IMR-90 (cell line): ENCODE data around the gene RASGRP2. TPM values are rescaled to one million over a fixed set of nuclear protein-coding genes. Genes with fewer than 3 reads are reported as not detected.

Source experiments
- ATAC-seq: fragments of 200-7000 bp; cut with Tn5 transposase; 2 replicates; pipeline ENCODE4 v1.9.1; 2020; ENCODE audit warnings: low read depth, mild to moderate bottlenecking, moderate library complexity
- BruUV-seq: library from RNA; stranded (reverse); fragments of 400-500 nt; replicated peaks from 2 replicates; lab custom pipeline; 2021; lab: Mats Ljungman, UMichigan
- CTCF ChIA-PET: fragments of 300-600 bp; formaldehyde crosslinking; extraction: SDS; loops from one replicate; lab custom pipeline; 2021; ENCODE audit warnings: antibody characterized with exemption; lab: Yijun Ruan, JAX
- POLR2A ChIA-PET: fragments of 300-600 bp; sonication (Branson Sonifier 250); formaldehyde crosslinking; loops from one replicate; lab custom pipeline; 2022; ENCODE audit warnings: antibody characterized with exemption; ENCODE audit not compliant: unreplicated experiment; lab: Charles Lee
- DNase-seq: peaks from one replicate; pipeline ENCODE4 v3.0.0; 2013
- H2AFZ ChIP-seq: replicated peaks from 2 replicates; pipeline ENCODE3; 2013; ENCODE audit warnings: low read length, mild to moderate bottlenecking; ENCODE audit not compliant: poor library complexity
- H2AK5ac ChIP-seq: 2 replicates; pipeline ENCODE4 v1.6.1; 2013; ENCODE audit warnings: low read depth, low read length, inconsistent platforms
- H2AK9ac ChIP-seq: replicated peaks from 2 replicates; pipeline ENCODE3; 2013; ENCODE audit warnings: mild to moderate bottlenecking, low read depth, low read length, moderate library complexity; ENCODE audit not compliant: poor library complexity
- H2BK120ac ChIP-seq: 2 replicates; pipeline ENCODE4 v1.6.1; 2013; ENCODE audit warnings: low read depth, low read length, inconsistent platforms
- H2BK15ac ChIP-seq: 3 replicates; pipeline ENCODE4 v1.6.1; 2013; ENCODE audit warnings: low read depth, low read length, inconsistent platforms
- H2BK20ac ChIP-seq: 2 replicates; pipeline ENCODE4 v1.6.1; 2013; ENCODE audit warnings: low read depth, mild to moderate bottlenecking, inconsistent platforms, low read length, moderate library complexity
- H2BK5ac ChIP-seq: 2 replicates; pipeline ENCODE4 v1.6.1; 2013; ENCODE audit warnings: mild to moderate bottlenecking, low read depth, low read length, inconsistent platforms; ENCODE audit not compliant: poor library complexity, severe bottlenecking
- H3K14ac ChIP-seq: replicated peaks from 2 replicates; pipeline ENCODE4 v1.6.1; 2013; ENCODE audit warnings: low read depth, low read length, inconsistent platforms
- H3K18ac ChIP-seq: 2 replicates; pipeline ENCODE4 v1.6.1; 2013; ENCODE audit warnings: low read depth, low read length, control low read depth
- H3K23ac ChIP-seq: 2 replicates; pipeline ENCODE4 v1.6.1; 2013; ENCODE audit warnings: low read depth, low read length, inconsistent platforms
- H3K27ac ChIP-seq: 2 replicates; pipeline ENCODE4 v1.5.1; 2013; ENCODE audit warnings: mild to moderate bottlenecking, control low read depth, low read length; ENCODE audit not compliant: insufficient read depth
- H3K27me3 ChIP-seq: 2 replicates; pipeline ENCODE4 v1.6.1; 2013; ENCODE audit warnings: low read length; ENCODE audit not compliant: control insufficient read depth, insufficient read depth
- H3K36me3 ChIP-seq: 2 replicates; pipeline ENCODE4 v1.6.1; 2013; ENCODE audit warnings: low read length, mixed read lengths; ENCODE audit not compliant: control insufficient read depth, insufficient read depth
- H3K4ac ChIP-seq: 2 replicates; pipeline ENCODE4 v1.6.1; 2013; ENCODE audit warnings: low read depth, low read length, inconsistent platforms
- H3K4me1 ChIP-seq: 2 replicates; pipeline ENCODE4 v1.6.1; 2013; ENCODE audit warnings: low read length, mixed read lengths; ENCODE audit not compliant: control insufficient read depth, insufficient read depth
- H3K4me2 ChIP-seq: 2 replicates; pipeline ENCODE4 v1.6.1; 2013; ENCODE audit warnings: low read depth, mild to moderate bottlenecking, control low read depth, low read length, moderate library complexity
- H3K4me3 ChIP-seq: 2 replicates; pipeline ENCODE4 v1.5.1; 2013; ENCODE audit warnings: low read depth, mild to moderate bottlenecking, control low read depth, low read length, moderate library complexity; ENCODE audit not compliant: insufficient read depth
- H3K56ac ChIP-seq: 2 replicates; pipeline ENCODE4 v1.6.1; 2013; ENCODE audit warnings: low read length, inconsistent platforms; ENCODE audit not compliant: insufficient read depth; ENCODE audit errors: extremely low read depth
- H3K79me1 ChIP-seq, 2 experiments: 2 replicates each; pipeline ENCODE4 v1.6.1; 2013; ENCODE audit warnings: low read length in 2 of 2, inconsistent platforms in 1 of 2, low read depth in 1 of 2
- H3K9ac ChIP-seq: 2 replicates; pipeline ENCODE4 v1.6.1; 2013; ENCODE audit warnings: low read depth, low read length, control low read depth
- H3K9me1 ChIP-seq: 2 replicates; pipeline ENCODE4 v1.6.1; 2013; ENCODE audit warnings: low read length, inconsistent platforms; ENCODE audit not compliant: insufficient read depth
- H3K9me3 ChIP-seq: 2 replicates; pipeline ENCODE4 v1.6.1; 2013; ENCODE audit warnings: low read length; ENCODE audit not compliant: control insufficient read depth, insufficient read depth
- H4K20me1 ChIP-seq: 2 replicates; pipeline ENCODE4 v1.6.1; 2013; ENCODE audit warnings: low read length, inconsistent platforms; ENCODE audit not compliant: insufficient read depth
- H4K5ac ChIP-seq: 2 replicates; pipeline ENCODE4 v1.6.1; 2013; ENCODE audit warnings: mild to moderate bottlenecking, low read depth, low read length, control low read depth
- H4K8ac ChIP-seq, 2 experiments: 2 replicates each; pipeline ENCODE4 v1.6.1; 2013; ENCODE audit warnings: low read depth in 2 of 2, low read length in 2 of 2, control low read depth in 1 of 2, inconsistent platforms in 1 of 2
- H4K91ac ChIP-seq: 2 replicates; pipeline ENCODE4 v1.6.1; 2013; ENCODE audit warnings: low read depth, low read length, inconsistent platforms; ENCODE audit not compliant: insufficient read depth
- CEBPB ChIP-seq: IDR thresholded peaks from 2 replicates; pipeline ENCODE4 v1.6.1; 2012; ENCODE audit warnings: low read depth, low read length, improper control_type of control experiment
- CHD1 ChIP-seq: IDR thresholded peaks from 2 replicates; pipeline ENCODE4 v1.6.1; 2012; ENCODE audit warnings: low read depth, low read length, improper control_type of control experiment
- FOS ChIP-seq: fragments of 150-350 bp; IDR thresholded peaks from 2 replicates; pipeline ENCODE4 v1.6.1; 2016; ENCODE audit warnings: low read depth, low read length
- MAFK ChIP-seq: IDR thresholded peaks from 2 replicates; pipeline ENCODE4 v1.6.1; 2012; ENCODE audit warnings: low read depth, low read length, improper control_type of control experiment
- MAZ ChIP-seq: IDR thresholded peaks from 2 replicates; pipeline ENCODE4 v1.6.1; 2012; ENCODE audit warnings: low read depth, mild to moderate bottlenecking, low read length, improper control_type of control experiment, moderate library complexity, borderline replicate concordance
- NFE2L2 ChIP-seq: fragments of 150-350 bp; IDR thresholded peaks from 2 replicates; pipeline ENCODE4 v1.6.1; 2016; ENCODE audit warnings: low read depth, mild to moderate bottlenecking, low read length
- POLR2A ChIP-seq: IDR thresholded peaks from 2 replicates; pipeline ENCODE4 v1.6.1; 2012; ENCODE audit warnings: mild to moderate bottlenecking, low read depth, low read length
- RAD21 ChIP-seq: IDR thresholded peaks from 2 replicates; pipeline ENCODE4 v1.6.1; 2012; ENCODE audit warnings: low read length, improper control_type of control experiment
- RFX5 ChIP-seq: IDR thresholded peaks from 2 replicates; pipeline ENCODE4 v1.8.0; 2012; ENCODE audit warnings: low read depth, mild to moderate bottlenecking, low read length, moderate library complexity
- WGBS, 2 experiments: methylation state at CpG; one replicate each; pipeline versions ENCODE4 v1.1.5 to v1.1.7; 2013; ENCODE audit warnings: missing lambda C conversion rate in 2 of 2; ENCODE audit not compliant: insufficient read length in 1 of 2; ENCODE audit errors: extremely low coverage in 2 of 2; 5-methylcytosine and 5-hydroxymethylcytosine counted together
- dilution Hi-C: fragments of 300-500 bp; cut with HindIII; formaldehyde crosslinking; loops from one replicate; pipeline ENCODE4 v1.14.3; 2018; ENCODE audit warnings: low sequenced_read_pairs; ENCODE audit not compliant: unreplicated experiment
- in situ Hi-C: fragments of 300-500 bp; cut with MboI; formaldehyde crosslinking; loops from 3 replicates; pipeline ENCODE4 v1.14.3; 2019; ENCODE audit warnings: low sequenced_read_pairs, inconsistent platforms, mixed read lengths
- intact Hi-C: fragments of 100-400 bp; cut with micrococcal nuclease; formaldehyde crosslinking; loops from 2 replicates; pipeline ENCODE4 v1.10.0; 2022
- polyA plus RNA-seq, 3 experiments: library from polyadenylated mRNA; depleted of rRNA; stranded (reverse); fragments of >200 nt; gene quantifications; 2 replicates each; pipeline ENCODE4 v1.2.3, GENCODE V29; 2012; ENCODE audit warnings: low replicate concordance in 1 of 3
- total RNA-seq: library from RNA; depleted of rRNA; stranded (reverse); fragments of >200 nt; gene quantifications from 2 replicates; pipeline ENCODE4 v1.2.3, GENCODE V29; 2012

Gene RASGRP2
- total and polyA plus RNA-seq, 2 of the 4 experiments (the other 2 are of a cell fraction), result 1.2 TPM; not detected in 1

- no peak overlapping the region for H2BK20ac ChIP-seq
These were observed 28.8 kb downstream of the RASGRP2 start for GRCh38 chr11:64715110-64715509.

More at GRCh38 chr11:64715110-64715509, 28.8 kb downstream of the RASGRP2 start:
- intact Hi-C loops (no loop called here), dilution Hi-C loops (no loop called here), in situ Hi-C loops (no loop called here)
- H3K4me1 ChIP-seq, result no peaks in the 10 kb centered on the region; the same call in 1 of the 2 replicates
- H3K79me1 ChIP-seq, result no peaks in the 10 kb centered on the region
- H4K5ac ChIP-seq, result no peak overlapping the region
- H2AFZ ChIP-seq, result no peak overlapping the region
- peaks cover 87% of the 10 kb centered on the region for H3K27me3 ChIP-seq
- ATAC-seq, result no peak
- H3K36me3 ChIP-seq, result no peaks in the 10 kb centered on the region
- H3K18ac ChIP-seq, result no peak overlapping the region
- TF ChIP-seq CEBPB, result no peak
- TF ChIP-seq POLR2A, result no peak
- no peak for TF ChIP-seq FOS
- TF ChIP-seq NFE2L2, result no peak
- TF ChIP-seq MAFK, result no peak
- no peak for TF ChIP-seq RAD21
- no peak for TF ChIP-seq RFX5
- no peak for TF ChIP-seq MAZ
- TF ChIP-seq CHD1, result no peak
- H4K20me1 ChIP-seq, result 0 out of 2 replicates have a peak, but pooled peaks cover 3% of the 10 kb centered on the region
- ChIA-PET POLR2A (no interaction called here), CTCF (no interaction called here)
- no CpG with 5 or more reads among the region's 5 CpGs for WGBS, 2 experiments
- H3K4ac ChIP-seq, result no peak overlapping the region
- H3K14ac ChIP-seq, result no peak overlapping the region
- no peak overlapping the region for H3K4me2 ChIP-seq
- H4K91ac ChIP-seq, result no peak overlapping the region
- H3K9me3 ChIP-seq, result no peaks in the 10 kb centered on the region
- H2AK9ac ChIP-seq, result no peak overlapping the region
- no peak overlapping the region for H3K27ac ChIP-seq
- H3K23ac ChIP-seq, result no peak overlapping the region
- BruUV-seq, result no TSS peak
- no peak for DNase-seq
- no peak overlapping the region for H2BK15ac ChIP-seq
- no peak overlapping the region for H3K56ac ChIP-seq
- H4K8ac ChIP-seq, result no peak overlapping the region
- H3K4me3 ChIP-seq, result no peak overlapping the region
- H2BK120ac ChIP-seq, result no peak overlapping the region
- no peak overlapping the region for H2AK5ac ChIP-seq
- no peak overlapping the region for H3K9ac ChIP-seq
- H3K9me1 ChIP-seq, result 0 out of 2 replicates have a peak, but pooled peaks cover 3% of the 10 kb centered on the region
- H2BK5ac ChIP-seq, result no peak overlapping the region
